Stomach (tissue), 4 donors: ENCODE measurements around the gene ELF4.

ENCODE experiments used
- CTCF ChIP-seq, 7 experiments: fragments of 450-650 bp in 4 of 7; fragments of 200-600 bp in 3 of 7; sonication (generic) in 3 of 7; IDR thresholded peaks; one replicate each; pipeline ENCODE4 v1.5.1; 2016 to 2019; ENCODE audit warnings: antibody characterized with exemption in 7 of 7, control low read depth in 2 of 7, mild to moderate bottlenecking in 1 of 7
- EP300 ChIP-seq: sonication (generic); formaldehyde crosslinking; IDR thresholded peaks from one replicate; pipeline ENCODE4 v1.6.1; 2017; ENCODE audit warnings: antibody characterized with exemption
- POLR2A ChIP-seq, 4 donors: fragments of 450-650 bp; IDR thresholded peaks; one replicate each; pipeline ENCODE4 v1.6.1; 2016; ENCODE audit warnings: antibody characterized with exemption in 4 of 4, control low read depth in 2 of 4, mild to moderate bottlenecking in 1 of 4, moderate library complexity in 1 of 4
- POLR2AphosphoS5 ChIP-seq, 3 donors: sonication (generic); formaldehyde crosslinking; IDR thresholded peaks; one replicate each; pipeline ENCODE4 v1.6.1; 2016; ENCODE audit warnings: antibody characterized with exemption in 3 of 3

- TF ChIP-seq EP300: no peak
- TF ChIP-seq POLR2A (IDR thresholded peaks at IDR 0.05): no peak
- TF ChIP-seq CTCF (IDR thresholded peaks at IDR 0.05): no peak
- no peak for TF ChIP-seq POLR2AphosphoS5 (IDR thresholded peaks at IDR 0.05)
Observed at GRCh38 chrX:130144509-130144908, 34.2 kb upstream of the ELF4 start.
